HG02623 (cell line): Measurements from ENCODE around the gene GOLGA7B.

Experiments
- ATAC-seq: cut with Tn5 transposase; IDR thresholded peaks from one replicate; pipeline ENCODE4 v1.9.1; 2021; ENCODE audit warnings: moderate library complexity; ENCODE audit not compliant: unreplicated experiment

GOLGA7B gene

DNA sequence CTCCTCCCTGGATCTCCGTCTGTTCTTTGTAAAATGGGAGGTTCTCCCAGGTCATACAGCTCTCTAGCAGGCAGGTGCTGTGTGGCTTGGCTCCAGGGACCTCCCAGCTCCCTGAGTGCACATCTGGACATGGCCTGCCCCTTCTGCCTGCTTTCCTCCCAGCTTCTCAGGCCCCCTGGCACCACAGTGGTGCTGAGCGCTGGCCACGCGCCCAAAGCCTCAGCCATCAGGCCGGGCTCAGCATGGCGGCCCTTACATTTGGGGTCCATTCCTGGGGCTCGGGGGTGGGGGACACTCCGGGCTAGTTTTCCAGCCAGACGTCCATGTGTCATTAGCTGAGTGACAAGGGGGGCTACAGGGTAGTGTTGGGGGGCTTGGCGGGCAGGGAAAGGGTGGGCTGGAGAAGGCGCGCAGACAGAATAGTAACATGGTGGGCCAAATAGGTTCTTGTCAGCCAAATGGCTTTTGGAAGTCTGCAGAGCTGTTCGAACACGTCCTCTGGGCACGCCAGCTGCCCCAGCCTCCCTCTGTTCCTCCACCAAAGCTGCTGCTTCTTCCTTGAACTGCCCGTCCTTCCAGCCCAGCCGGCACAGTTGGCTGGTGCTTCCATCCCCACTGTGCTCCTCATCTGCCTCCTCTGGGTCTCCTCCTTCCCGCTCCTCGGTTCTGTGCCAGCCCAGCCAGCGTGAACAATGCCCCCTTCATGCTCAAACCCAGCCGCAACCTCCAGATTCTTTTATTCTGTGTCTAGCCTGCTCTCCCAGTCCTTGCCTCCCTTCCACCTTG, 65.9 kb downstream of the GOLGA7B start:
- ATAC-seq, result no peak

DNA sequence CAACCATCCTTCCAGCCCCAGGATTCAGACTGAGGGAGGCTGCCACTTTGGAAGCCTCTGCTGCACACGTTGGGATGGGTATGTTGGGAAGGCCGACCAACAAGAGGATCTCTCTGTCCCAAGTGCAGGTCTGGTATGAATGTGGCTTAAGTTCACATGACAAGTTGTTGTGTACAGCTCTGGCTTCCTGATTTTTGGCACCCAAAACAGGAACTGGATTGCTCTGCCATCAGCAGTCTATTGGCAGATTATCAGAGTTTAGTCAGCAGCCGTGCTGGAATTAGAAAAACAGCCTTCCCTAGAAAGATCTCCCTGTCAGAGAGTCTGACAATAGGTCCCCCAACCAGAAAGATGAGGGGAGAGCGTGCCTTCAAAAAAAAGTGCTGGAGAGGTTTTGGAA, 66.9 kb downstream of the GOLGA7B start:
- no peak for ATAC-seq

DNA sequence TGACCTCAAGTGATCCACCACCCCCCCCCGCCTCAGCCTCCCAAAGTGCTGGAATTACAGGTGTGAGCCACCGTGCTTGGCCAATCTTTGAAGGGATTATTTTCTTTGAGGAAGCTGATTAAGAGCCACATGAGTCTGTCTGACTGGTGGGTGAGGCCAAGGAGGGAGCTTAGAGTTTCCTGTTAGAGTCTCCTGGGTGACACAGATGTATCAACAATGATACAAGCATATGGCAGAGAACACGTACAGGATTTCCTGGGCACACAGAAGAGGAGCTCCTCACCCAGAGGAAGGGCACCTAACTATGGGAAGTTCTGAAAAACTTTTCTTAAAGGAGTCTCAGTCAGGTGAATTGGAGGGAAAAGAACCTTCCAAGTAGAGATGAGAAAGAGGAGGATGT, 69.4 kb downstream of the GOLGA7B start:
- ATAC-seq, result no peak

DNA sequence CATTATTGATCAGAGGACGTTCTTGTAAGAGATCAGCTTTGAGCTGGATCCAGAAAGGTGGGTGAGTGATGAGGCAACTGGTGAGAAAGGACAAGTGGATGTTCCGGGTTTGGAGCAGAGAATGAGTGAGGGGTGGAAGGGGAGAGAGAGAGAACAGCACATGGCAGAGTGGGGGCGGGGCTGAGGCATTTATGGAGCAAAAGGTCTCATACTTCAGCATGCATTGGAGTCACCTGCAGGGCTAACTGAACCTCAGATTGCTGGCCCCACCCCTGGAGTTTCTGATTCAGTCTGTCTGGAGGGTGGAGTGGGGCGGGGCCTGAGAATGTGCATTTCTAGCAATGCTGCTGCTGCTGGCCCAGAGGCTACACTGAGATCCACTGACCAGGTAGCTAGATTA, 71.2 kb downstream of the GOLGA7B start:
- ATAC-seq, result no peak
